HEK293 (cell line): ENCODE results near the gene PIGR.

Experiments used
- MZF1 ChIP-seq: fragments of 450-650 bp; formaldehyde crosslinking; IDR thresholded peaks from 2 replicates; pipeline ENCODE4 v1.5.1; 2017; ENCODE audit warnings: missing biosample characterization, missing genetic modification characterization, borderline replicate concordance
- YY1 ChIP-seq: fragments of 450-650 bp; formaldehyde crosslinking; IDR thresholded peaks from 2 replicates; pipeline ENCODE4 v1.5.1; 2018; ENCODE audit warnings: missing biosample characterization, missing genetic modification characterization
- ZBTB20 ChIP-seq: fragments of 450-650 bp; formaldehyde crosslinking; IDR thresholded peaks from 2 replicates; pipeline ENCODE4 v1.5.1; 2016; ENCODE audit warnings: missing biosample characterization, missing genetic modification characterization
- ZBTB7A ChIP-seq: fragments of 450-650 bp; formaldehyde crosslinking; IDR thresholded peaks from 2 replicates; pipeline ENCODE4 v1.5.1; 2016; ENCODE audit warnings: low read depth, missing biosample characterization, missing genetic modification characterization
- ZNF423 ChIP-seq: fragments of 450-650 bp; formaldehyde crosslinking; IDR thresholded peaks from 2 replicates; pipeline ENCODE4 v1.5.1; 2016; ENCODE audit warnings: missing biosample characterization, missing genetic modification characterization
- ZNF560 ChIP-seq: fragments of 450-650 bp; formaldehyde crosslinking; IDR thresholded peaks from 2 replicates; pipeline ENCODE4 v1.5.1; 2017; ENCODE audit warnings: missing biosample characterization, missing genetic modification characterization, borderline replicate concordance
- ZNF660 ChIP-seq: fragments of 450-650 bp; IDR thresholded peaks from 2 replicates; pipeline ENCODE4 v1.5.1; 2018; ENCODE audit warnings: missing biosample characterization, mild to moderate bottlenecking, missing genetic modification characterization
- ZNF830 ChIP-seq: fragments of 450-650 bp; IDR thresholded peaks from 2 replicates; pipeline ENCODE4 v1.5.0; 2018; ENCODE audit warnings: missing biosample characterization, missing genetic modification characterization, low read depth, mild to moderate bottlenecking, moderate library complexity
- ZSCAN16 ChIP-seq: fragments of 450-650 bp; formaldehyde crosslinking; IDR thresholded peaks from 2 replicates; pipeline ENCODE4 v1.5.1; 2016; ENCODE audit warnings: missing biosample characterization, missing genetic modification characterization
- TF ChIP-seq, protein P1 (sequence below): fragments of 450-650 bp; formaldehyde crosslinking; IDR thresholded peaks from 2 replicates; pipeline ENCODE4 v1.5.1; 2016; ENCODE audit warnings: missing biosample characterization, missing genetic modification characterization
- TF ChIP-seq, protein P2 (sequence below): fragments of 450-650 bp; formaldehyde crosslinking; IDR thresholded peaks from 2 replicates; pipeline ENCODE4 v1.5.1; 2017; ENCODE audit warnings: missing biosample characterization, missing genetic modification characterization
- TF ChIP-seq, protein P3 (sequence below): fragments of 450-650 bp; formaldehyde crosslinking; IDR thresholded peaks from 2 replicates; pipeline ENCODE4 v1.5.1; 2016; ENCODE audit warnings: missing biosample characterization, missing genetic modification characterization
- TF ChIP-seq, protein P4 (sequence below): fragments of 450-650 bp; formaldehyde crosslinking; IDR thresholded peaks from 2 replicates; pipeline ENCODE4 v1.5.1; 2016; ENCODE audit warnings: missing biosample characterization, missing genetic modification characterization

DNA sequence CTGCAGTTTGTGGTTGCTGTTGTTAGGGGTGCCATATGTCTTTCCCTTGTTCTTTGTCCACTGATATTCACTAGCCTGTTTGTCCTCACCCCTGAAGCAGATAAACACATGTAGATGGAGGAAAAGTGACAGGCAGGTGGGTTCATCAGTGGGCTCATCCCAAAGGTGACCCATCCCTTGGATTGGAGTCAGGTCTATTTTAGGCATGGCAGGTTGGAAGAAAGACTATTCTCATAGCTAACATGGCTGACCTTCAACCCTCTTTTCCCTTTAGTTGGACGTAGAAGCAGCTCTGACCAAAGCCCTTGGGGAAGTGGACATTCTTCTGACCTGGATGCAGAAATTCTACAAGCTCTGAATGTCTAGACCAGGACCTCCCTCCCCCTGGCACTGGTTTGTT, 43.6 kb downstream of the PIGR start:
- TF ChIP-seq, protein P1, sequence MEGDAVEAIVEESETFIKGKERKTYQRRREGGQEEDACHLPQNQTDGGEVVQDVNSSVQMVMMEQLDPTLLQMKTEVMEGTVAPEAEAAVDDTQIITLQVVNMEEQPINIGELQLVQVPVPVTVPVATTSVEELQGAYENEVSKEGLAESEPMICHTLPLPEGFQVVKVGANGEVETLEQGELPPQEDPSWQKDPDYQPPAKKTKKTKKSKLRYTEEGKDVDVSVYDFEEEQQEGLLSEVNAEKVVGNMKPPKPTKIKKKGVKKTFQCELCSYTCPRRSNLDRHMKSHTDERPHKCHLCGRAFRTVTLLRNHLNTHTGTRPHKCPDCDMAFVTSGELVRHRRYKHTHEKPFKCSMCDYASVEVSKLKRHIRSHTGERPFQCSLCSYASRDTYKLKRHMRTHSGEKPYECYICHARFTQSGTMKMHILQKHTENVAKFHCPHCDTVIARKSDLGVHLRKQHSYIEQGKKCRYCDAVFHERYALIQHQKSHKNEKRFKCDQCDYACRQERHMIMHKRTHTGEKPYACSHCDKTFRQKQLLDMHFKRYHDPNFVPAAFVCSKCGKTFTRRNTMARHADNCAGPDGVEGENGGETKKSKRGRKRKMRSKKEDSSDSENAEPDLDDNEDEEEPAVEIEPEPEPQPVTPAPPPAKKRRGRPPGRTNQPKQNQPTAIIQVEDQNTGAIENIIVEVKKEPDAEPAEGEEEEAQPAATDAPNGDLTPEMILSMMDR (tag by site-specific recombination), result no peak
- TF ChIP-seq MZF1 (tag by site-specific recombination) (no peak), ZNF560 (no peak), ZNF830 (no peak), ZBTB20 (tag by site-specific recombination) (no peak), ZNF660 (tag by site-specific recombination) (no peak), ZNF423 (tag by site-specific recombination) (no peak), ZSCAN16 (tag by site-specific recombination) (no peak), ZBTB7A (tag by site-specific recombination) (no peak), YY1 (tag by site-specific recombination) (no peak)
- TF ChIP-seq, protein P2, sequence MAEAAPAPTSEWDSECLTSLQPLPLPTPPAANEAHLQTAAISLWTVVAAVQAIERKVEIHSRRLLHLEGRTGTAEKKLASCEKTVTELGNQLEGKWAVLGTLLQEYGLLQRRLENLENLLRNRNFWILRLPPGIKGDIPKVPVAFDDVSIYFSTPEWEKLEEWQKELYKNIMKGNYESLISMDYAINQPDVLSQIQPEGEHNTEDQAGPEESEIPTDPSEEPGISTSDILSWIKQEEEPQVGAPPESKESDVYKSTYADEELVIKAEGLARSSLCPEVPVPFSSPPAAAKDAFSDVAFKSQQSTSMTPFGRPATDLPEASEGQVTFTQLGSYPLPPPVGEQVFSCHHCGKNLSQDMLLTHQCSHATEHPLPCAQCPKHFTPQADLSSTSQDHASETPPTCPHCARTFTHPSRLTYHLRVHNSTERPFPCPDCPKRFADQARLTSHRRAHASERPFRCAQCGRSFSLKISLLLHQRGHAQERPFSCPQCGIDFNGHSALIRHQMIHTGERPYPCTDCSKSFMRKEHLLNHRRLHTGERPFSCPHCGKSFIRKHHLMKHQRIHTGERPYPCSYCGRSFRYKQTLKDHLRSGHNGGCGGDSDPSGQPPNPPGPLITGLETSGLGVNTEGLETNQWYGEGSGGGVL (tag by site-specific recombination), result no peak
- TF ChIP-seq, protein P3, sequence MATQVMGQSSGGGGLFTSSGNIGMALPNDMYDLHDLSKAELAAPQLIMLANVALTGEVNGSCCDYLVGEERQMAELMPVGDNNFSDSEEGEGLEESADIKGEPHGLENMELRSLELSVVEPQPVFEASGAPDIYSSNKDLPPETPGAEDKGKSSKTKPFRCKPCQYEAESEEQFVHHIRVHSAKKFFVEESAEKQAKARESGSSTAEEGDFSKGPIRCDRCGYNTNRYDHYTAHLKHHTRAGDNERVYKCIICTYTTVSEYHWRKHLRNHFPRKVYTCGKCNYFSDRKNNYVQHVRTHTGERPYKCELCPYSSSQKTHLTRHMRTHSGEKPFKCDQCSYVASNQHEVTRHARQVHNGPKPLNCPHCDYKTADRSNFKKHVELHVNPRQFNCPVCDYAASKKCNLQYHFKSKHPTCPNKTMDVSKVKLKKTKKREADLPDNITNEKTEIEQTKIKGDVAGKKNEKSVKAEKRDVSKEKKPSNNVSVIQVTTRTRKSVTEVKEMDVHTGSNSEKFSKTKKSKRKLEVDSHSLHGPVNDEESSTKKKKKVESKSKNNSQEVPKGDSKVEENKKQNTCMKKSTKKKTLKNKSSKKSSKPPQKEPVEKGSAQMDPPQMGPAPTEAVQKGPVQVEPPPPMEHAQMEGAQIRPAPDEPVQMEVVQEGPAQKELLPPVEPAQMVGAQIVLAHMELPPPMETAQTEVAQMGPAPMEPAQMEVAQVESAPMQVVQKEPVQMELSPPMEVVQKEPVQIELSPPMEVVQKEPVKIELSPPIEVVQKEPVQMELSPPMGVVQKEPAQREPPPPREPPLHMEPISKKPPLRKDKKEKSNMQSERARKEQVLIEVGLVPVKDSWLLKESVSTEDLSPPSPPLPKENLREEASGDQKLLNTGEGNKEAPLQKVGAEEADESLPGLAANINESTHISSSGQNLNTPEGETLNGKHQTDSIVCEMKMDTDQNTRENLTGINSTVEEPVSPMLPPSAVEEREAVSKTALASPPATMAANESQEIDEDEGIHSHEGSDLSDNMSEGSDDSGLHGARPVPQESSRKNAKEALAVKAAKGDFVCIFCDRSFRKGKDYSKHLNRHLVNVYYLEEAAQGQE, result no peak
- TF ChIP-seq, protein P4, sequence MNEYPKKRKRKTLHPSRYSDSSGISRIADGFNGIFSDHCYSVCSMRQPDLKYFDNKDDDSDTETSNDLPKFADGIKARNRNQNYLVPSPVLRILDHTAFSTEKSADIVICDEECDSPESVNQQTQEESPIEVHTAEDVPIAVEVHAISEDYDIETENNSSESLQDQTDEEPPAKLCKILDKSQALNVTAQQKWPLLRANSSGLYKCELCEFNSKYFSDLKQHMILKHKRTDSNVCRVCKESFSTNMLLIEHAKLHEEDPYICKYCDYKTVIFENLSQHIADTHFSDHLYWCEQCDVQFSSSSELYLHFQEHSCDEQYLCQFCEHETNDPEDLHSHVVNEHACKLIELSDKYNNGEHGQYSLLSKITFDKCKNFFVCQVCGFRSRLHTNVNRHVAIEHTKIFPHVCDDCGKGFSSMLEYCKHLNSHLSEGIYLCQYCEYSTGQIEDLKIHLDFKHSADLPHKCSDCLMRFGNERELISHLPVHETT (tag by site-specific recombination), result no peak
